ENCODE measurements around the gene CHST7. TPM values are rescaled to one million over a fixed set of nuclear protein-coding genes. Genes with fewer than 3 reads are reported as not detected.

CHST7 gene
- total and polyA plus RNA-seq, 10 of the 15 experiments (the other 5 are each of a cell fraction or from before 2014, with no cell fraction given) = 0.58 to 11.0 (median 5.4) TPM

GRCh38 chrX:46647251-46647650 lies 73.7 kb downstream of the CHST7 start:
- Histone ChIP-seq H3K36me3 (ENCODE audit: control insufficient read depth in 2 of 2, insufficient read depth in 2 of 2, low read length in 1 of 2) (peaks cover 2 to 9% of the 10 kb centered on the region in 2 experiments; a peak in 2 of 4 replicates), H3K9me3 (replicated peaks; ENCODE audit: control insufficient read depth, insufficient read depth, low read length) (no peaks in the 10 kb centered on the region), H3K27ac (ENCODE audit: control insufficient read depth, insufficient read depth) (no peak overlapping the region), H2AFZ (ENCODE audit: control insufficient read depth, low read depth, low read length) (no peak overlapping the region), H3K4me3 (no peak overlapping the region), H3K79me2 (ENCODE audit: control insufficient read depth, insufficient read depth, low read length) (no peaks in the 10 kb centered on the region), H3K9ac (ENCODE audit: control insufficient read depth, insufficient read depth, low read length) (no peak overlapping the region), H3K27me3 (replicated peaks in 1 of 2; ENCODE audit: control insufficient read depth in 2 of 2, insufficient read depth in 2 of 2, low read length in 1 of 2) (no peaks in the 10 kb centered on the region), H3K4me1 (ENCODE audit: control insufficient read depth, insufficient read depth, low read length) (no peaks in the 10 kb centered on the region), H3K4me2 (ENCODE audit: control insufficient read depth, insufficient read depth) (no peak overlapping the region), H4K20me1 (ENCODE audit: control insufficient read depth, insufficient read depth) (no peaks in the 10 kb centered on the region; the same call in 1 of the 2 replicates)
- CTCF ChIA-PET = interaction anchor here (0.9 to 4.7 kb wide), 5 partner anchors 17 to 149 kb away, joined by 3 to 26 read pairs (median 4); no protein-coding TSS in a partner anchor
- in situ Hi-C loops (cut with MboI) (no loop called here), intact Hi-C loops (cut with micrococcal nuclease; ENCODE audit: unreplicated experiment) (no loop called here)
- BruUV-seq (replicated peaks) = no TSS peak
- DNase-seq (ENCODE audit: low read depth, low spot score) (no peak), ATAC-seq (no peak), FAIRE-seq (no peak)
- SMC1A ChIA-PET (ENCODE audit: uncharacterized antibody, unreplicated experiment) = interaction anchor here (0.7 to 3.1 kb wide), 8 partner anchors 10 to 147 kb away, joined by 3 to 14 read pairs (median 5); no protein-coding TSS in a partner anchor
- RAD21 ChIA-PET (ENCODE audit: unreplicated experiment) = interaction anchor here (0.8 to 2.6 kb wide), 5 partner anchors 10 to 149 kb away, joined by 3 to 12 read pairs (median 4); no protein-coding TSS in a partner anchor
- no peak for TF ChIP-seq WRNIP1 (IDR thresholded peaks at IDR 0.05; ENCODE audit: borderline replicate concordance, low read depth, low read length)
- no peak for TF ChIP-seq KAT2A (conservative IDR thresholded peaks at IDR 0.05; ENCODE audit: control insufficient read depth, low read depth, low read length)
- TF ChIP-seq PRDM15 (CRISPR knock-in tag; IDR thresholded peaks at IDR 0.05) = no peak
- TF ChIP-seq HDAC6 (IDR thresholded peaks at IDR 0.05; ENCODE audit: unreplicated experiment) = no peak
- no peak for TF ChIP-seq EED (IDR thresholded peaks at IDR 0.05; ENCODE audit: low read depth)
- WGBS (ENCODE audit: insufficient coverage, insufficient replicate concordance, low lambda C conversion rate, missing lambda C conversion rate) = 78% methylated on average over 5 of the region's 5 CpGs
- POLR2A ChIA-PET = no interaction called here

Small RNA genes within 50 kb of the gene (small RNA-seq; reads per million reads assigned to genes)
- gene RF00017 = not detected

Other genes starting within 250 kb of the CHST7 start
- 1.8 and 2.1 TPM in 2 replicates for gene ZNF674, start 28.3 kb upstream of the CHST7 start, total RNA-seq (2014; rRNA removed)
- 2.7 and 3.7 TPM in 2 replicates for gene ZNF674, start 28.3 kb upstream of the CHST7 start, total RNA-seq (2014; rRNA removed; fragmentation: Illumina TruSeq; extraction: Trizol)
- gene ZNF674, start 28.3 kb upstream of the CHST7 start, total RNA-seq (2021) = 2.7 and 3.3 TPM in 2 replicates
- gene ZNF674, start 28.3 kb upstream of the CHST7 start, polyA plus RNA-seq (2011; rRNA removed) = 2.8 and 3.0 TPM in 2 replicates
- 1.8 and 2.1 TPM in 2 replicates for gene ZNF674, start 28.3 kb upstream of the CHST7 start, polyA plus RNA-seq (2014; fragmentation: Illumina TruSeq; extraction: Trizol)
- 1 to 10 TPM; 1.0 to 1.2 TPM for gene ZNF674, start 28.3 kb upstream of the CHST7 start, polyA plus RNA-seq (2014; fragmentation: Nextera tagmentation; extraction: Ambion mirVana)
- gene ZNF674, start 28.3 kb upstream of the CHST7 start, polyA plus RNA-seq (2014; rRNA removed) = 1.2 and 1.8 TPM in 2 replicates
- 1 to 10 TPM; 1.1 to 1.5 TPM for gene ZNF674, start 28.3 kb upstream of the CHST7 start, polyA plus RNA-seq (2016; fragmentation: Nextera tagmentation; extraction: Ambion mirVana)
- 54.2 and 56.2 TPM in 2 replicates for gene SLC9A7, start 185.4 kb downstream of the CHST7 start, total RNA-seq (2014; rRNA removed)
- gene SLC9A7, start 185.4 kb downstream of the CHST7 start, total RNA-seq (2014; rRNA removed; fragmentation: Illumina TruSeq; extraction: Trizol) = 61.9 and 62.8 TPM in 2 replicates
- gene SLC9A7, start 185.4 kb downstream of the CHST7 start, total RNA-seq (2021) = 52.6 and 57.2 TPM in 2 replicates
- gene SLC9A7, start 185.4 kb downstream of the CHST7 start, polyA plus RNA-seq (2011; rRNA removed) = 45.3 and 53.4 TPM in 2 replicates
- gene SLC9A7, start 185.4 kb downstream of the CHST7 start, polyA plus RNA-seq (2014; fragmentation: Illumina TruSeq; extraction: Trizol) = 31.0 and 36.2 TPM in 2 replicates
- gene SLC9A7, start 185.4 kb downstream of the CHST7 start, polyA plus RNA-seq (2014; fragmentation: Nextera tagmentation; extraction: Ambion mirVana) = 1 to 10 TPM; 5.0 to 5.2 TPM
- 24.8 and 28.4 TPM in 2 replicates for gene SLC9A7, start 185.4 kb downstream of the CHST7 start, polyA plus RNA-seq (2014; rRNA removed)
- 10 to 100 TPM; 13.1 to 14.1 TPM for gene SLC9A7, start 185.4 kb downstream of the CHST7 start, polyA plus RNA-seq (2016; fragmentation: Nextera tagmentation; extraction: Ambion mirVana)

All from GM12878 (cell line).